AG04450 (cell line): ENCODE measurements around the gene KIF26B. TPM values are rescaled to one million over a fixed set of nuclear protein-coding genes. Genes with fewer than 3 reads are reported as not detected.
A peak's percentile ranks its signal among the peaks of the same experiment; 100 is the strongest.

ENCODE experiments used
- CTCF ChIA-PET: fragments of 300-600, 350-600 bp; formaldehyde crosslinking; extraction: SDS; loops from one replicate; lab custom pipeline; 2022; ENCODE audit warnings: antibody characterized with exemption, inconsistent platforms; lab: Charles Lee
- POLR2A ChIA-PET: fragments of 350-600 bp; formaldehyde crosslinking; extraction: SDS; loops from one replicate; lab custom pipeline; 2021; ENCODE audit warnings: antibody characterized with exemption, inconsistent platforms; lab: Yijun Ruan, JAX
- DNase-seq: peaks from one replicate; pipeline ENCODE4 v3.0.0-alpha.2; 2011; ENCODE audit warnings: low read depth, low spot score
- H3K27ac ChIP-seq: one replicate; pipeline ENCODE4 v1.5.1; 2012; ENCODE audit warnings: low read depth, low read length, control low read depth
- H3K27me3 ChIP-seq: one replicate; pipeline ENCODE4 v1.6.0; 2012; ENCODE audit warnings: low read length; ENCODE audit not compliant: control insufficient read depth, insufficient read depth
- H3K4me3 ChIP-seq: 2 replicates; pipeline ENCODE4 v1.5.1; 2011; ENCODE audit warnings: mild to moderate bottlenecking, low read depth, low read length, control low read depth
- H3K9me3 ChIP-seq: 2 replicates; pipeline ENCODE4 v1.5.1; 2012; ENCODE audit warnings: low read length; ENCODE audit not compliant: control insufficient read depth, insufficient read depth
- polyA plus RNA-seq: library from polyadenylated mRNA; depleted of rRNA; stranded (reverse); fragments of >200 nt; gene quantifications from 2 replicates; pipeline ENCODE4 v1.2.3, GENCODE V29; 2011
- TF ChIP-seq, protein P1 (sequence below): IDR thresholded peaks from 2 replicates; pipeline ENCODE4 v1.5.1; 2011; ENCODE audit warnings: low read depth, low read length, control low read depth, inconsistent platforms

Gene KIF26B
- polyA plus RNA-seq, 1 experiment, result 2.4 TPM

DNA sequence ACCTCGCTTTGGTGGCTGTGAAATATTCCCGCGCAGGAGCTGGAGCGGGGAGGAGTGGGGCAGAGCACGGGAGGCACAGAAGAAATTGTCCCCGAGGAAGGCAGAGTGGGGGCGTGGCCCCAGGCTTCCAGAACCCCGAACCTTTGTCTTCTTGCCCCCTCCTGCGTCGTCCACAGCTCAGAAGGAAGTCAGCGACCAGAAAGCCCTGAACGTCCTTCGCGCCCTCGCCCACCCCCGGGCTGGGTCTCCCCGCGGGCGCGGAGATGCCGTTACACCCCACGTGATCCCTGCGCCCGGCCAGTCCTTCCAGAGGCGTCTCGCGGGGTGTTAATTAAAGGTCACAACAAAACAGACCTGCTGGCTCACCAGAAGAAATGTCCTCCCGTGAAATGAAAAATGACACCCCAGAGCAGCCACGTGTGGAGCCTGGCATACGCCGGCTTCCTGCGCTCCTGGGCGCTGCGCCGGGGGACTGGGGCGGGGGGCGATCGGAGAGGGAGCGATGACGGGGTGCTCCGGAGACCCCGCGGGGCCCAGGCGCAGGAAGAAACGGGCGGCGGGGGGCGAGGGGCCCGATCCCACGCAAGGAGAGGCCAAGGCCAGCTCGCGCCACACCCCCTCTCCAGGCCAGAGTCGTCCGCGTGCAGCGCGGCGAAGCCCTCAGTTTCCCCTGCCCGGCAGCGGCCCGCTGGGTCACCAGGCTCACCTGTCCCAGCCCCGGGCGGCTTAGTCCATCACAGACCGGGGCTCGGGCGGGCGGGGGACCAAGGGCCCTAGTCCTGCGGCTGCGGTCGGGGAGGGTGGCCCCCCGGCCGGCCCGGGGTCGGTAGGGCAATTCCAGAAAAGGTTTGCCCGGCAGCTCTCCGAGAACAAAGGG, 995 bp upstream of the KIF26B start:
- POLR2A ChIA-PET, result interaction anchor here (0.6 to 1.2 kb wide), 4 partner anchors 205 to 1308 kb away, joined by 3 read pairs; no protein-coding TSS in a partner anchor
- no peak for DNase-seq
- TF ChIP-seq, protein P1, sequence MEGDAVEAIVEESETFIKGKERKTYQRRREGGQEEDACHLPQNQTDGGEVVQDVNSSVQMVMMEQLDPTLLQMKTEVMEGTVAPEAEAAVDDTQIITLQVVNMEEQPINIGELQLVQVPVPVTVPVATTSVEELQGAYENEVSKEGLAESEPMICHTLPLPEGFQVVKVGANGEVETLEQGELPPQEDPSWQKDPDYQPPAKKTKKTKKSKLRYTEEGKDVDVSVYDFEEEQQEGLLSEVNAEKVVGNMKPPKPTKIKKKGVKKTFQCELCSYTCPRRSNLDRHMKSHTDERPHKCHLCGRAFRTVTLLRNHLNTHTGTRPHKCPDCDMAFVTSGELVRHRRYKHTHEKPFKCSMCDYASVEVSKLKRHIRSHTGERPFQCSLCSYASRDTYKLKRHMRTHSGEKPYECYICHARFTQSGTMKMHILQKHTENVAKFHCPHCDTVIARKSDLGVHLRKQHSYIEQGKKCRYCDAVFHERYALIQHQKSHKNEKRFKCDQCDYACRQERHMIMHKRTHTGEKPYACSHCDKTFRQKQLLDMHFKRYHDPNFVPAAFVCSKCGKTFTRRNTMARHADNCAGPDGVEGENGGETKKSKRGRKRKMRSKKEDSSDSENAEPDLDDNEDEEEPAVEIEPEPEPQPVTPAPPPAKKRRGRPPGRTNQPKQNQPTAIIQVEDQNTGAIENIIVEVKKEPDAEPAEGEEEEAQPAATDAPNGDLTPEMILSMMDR, result no peak
- Histone ChIP-seq H3K27me3 (peaks cover 3% of the 10 kb centered on the region), H3K4me3 (peak overlapping the region; percentile 80), H3K27ac (no peak overlapping the region), H3K9me3 (peaks cover 6% of the 10 kb centered on the region)
- CTCF ChIA-PET, result interaction anchor here (0.6 to 2.5 kb wide), 34 partner anchors 11 to 1344 kb away, joined by 3 to 29 read pairs (median 4); no protein-coding TSS in a partner anchor

DNA sequence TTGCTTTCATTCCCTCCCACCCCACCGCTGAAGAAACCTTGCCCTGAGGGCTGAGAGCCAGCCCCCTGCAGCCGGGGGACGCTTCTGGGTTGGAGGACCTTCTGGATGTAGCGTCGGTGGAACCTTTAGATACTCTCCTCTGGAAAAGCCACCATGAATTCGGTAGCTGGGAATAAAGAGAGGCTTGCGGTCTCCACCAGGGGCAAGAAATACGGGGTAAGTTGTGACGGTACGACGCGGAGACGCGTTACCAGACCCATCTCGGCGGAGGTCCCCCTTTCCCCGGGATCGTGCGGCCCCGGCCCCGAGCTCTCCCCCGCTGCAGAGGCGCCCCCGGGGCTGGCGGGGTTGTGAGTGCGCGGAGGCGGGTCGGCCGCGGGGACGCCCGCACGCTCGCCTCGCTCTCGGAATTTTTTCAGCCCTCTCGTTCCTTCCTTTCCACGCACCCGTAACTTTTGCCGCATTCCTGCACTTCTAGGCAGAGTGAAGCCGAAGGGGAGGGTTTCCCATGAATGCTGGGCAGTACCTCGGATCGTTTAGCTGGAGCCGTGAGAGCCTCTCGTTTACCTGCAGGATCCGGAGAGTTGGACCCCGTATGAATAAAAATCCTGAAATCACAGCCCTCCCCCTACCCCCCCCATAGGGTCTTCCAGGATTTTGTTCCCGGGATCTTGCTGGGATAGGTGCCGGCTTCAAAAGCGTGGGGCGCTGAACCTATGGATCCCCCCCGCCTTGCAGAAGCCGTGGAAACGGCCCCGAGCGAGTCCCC, 671 bp downstream of the KIF26B start:
- DNase-seq, result no peak
- ChIA-PET POLR2A (interaction anchor here (0.6 to 1.4 kb wide), 2 partner anchors 668 to 849 kb away, joined by 4 to 7 read pairs; no protein-coding TSS in a partner anchor), CTCF (interaction anchor here (0.6 to 3.6 kb wide), 21 partner anchors 11 to 1336 kb away, joined by 3 to 24 read pairs (median 4); no protein-coding TSS in a partner anchor)
- TF ChIP-seq, protein P1, result 0 out of 2 replicates have a peak, but pooled peaks have one; percentile 19
- Histone ChIP-seq H3K4me3 (peak overlapping the region; percentile 80), H3K27ac (peak overlapping the region; percentile 39), H3K9me3 (peaks cover 11% of the 10 kb centered on the region), H3K27me3 (peaks cover 3% of the 10 kb centered on the region)

DNA sequence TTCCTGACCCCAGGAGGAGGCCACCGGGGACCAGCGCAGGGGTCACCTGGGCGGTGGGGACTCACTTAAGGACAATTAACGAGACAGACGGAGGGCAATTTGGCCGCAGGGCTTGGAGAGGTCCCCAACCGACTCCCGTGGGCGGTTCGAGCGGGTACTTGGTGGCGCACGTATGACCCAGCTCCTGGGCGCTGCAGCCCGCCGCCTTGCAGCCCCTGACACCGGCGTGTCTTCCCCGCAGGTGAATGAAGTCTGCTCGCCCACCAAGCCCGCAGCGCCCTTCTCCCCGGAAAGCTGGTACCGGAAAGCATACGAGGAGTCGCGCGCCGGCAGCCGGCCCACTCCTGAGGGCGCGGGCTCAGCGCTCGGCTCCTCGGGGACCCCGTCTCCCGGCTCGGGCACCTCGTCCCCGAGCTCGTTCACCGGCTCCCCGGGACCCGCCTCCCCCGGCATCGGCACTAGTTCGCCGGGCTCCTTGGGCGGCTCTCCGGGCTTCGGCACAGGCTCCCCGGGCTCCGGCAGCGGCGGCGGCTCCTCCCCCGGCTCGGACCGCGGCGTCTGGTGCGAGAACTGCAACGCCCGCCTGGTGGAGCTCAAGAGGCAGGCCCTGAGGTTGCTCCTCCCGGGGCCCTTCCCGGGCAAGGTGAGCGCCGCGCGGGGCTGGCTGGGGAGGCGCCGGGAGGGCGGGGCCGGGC, 1.4 kb downstream of the KIF26B start:
- Histone ChIP-seq H3K9me3 (peaks cover 11% of the 10 kb centered on the region), H3K27me3 (peaks cover 3% of the 10 kb centered on the region), H3K27ac (no peak overlapping the region), H3K4me3 (peak overlapping the region; percentile 80)
- CTCF ChIA-PET, result interaction anchor here (0.6 to 3.6 kb wide), 25 partner anchors 10 to 1335 kb away, joined by 3 to 24 read pairs (median 4); no protein-coding TSS in a partner anchor
- no peak for DNase-seq
- TF ChIP-seq, protein P1, result peak; percentile 68
- POLR2A ChIA-PET, result interaction anchor here (0.6 to 1.4 kb wide), 2 partner anchors 76 to 849 kb away, joined by 3 to 7 read pairs; no protein-coding TSS in a partner anchor

DNA sequence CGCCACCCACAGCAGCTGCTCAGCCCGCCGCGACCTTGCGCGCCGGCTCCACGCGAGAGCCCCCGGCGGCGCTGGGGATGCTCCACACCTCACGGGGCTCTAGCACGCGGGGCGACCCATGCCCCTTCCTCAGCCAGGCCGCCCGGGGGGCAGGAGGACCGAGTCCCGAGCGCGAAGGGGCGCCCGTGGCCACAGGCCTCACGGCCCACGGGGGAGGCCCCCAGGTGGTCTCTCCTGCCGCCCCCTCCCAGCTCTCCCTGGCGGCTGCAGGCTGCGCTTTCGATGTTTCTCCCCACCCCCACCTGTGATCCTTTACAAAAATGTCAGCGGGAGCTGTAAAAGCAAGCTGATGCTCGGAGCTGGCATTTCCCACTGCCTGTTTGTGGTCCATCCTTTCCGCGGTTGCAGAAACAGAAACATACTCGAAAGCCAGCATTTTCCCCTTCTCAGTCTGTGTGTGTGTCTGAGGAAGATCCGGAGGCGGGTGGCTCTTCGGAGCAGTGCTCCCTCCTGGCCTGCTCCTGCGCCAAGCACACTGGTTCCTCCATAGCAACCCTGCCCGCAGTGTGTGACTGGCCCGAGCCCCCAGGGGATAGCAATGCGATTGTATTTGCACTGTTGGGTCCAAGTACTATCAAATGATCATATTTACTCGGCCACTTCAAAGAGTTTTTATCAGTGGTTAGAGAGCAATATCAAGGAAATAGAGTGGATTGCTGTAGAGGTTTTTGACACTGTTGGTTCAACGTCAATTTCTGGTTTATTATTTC, 2.1 kb downstream of the KIF26B start:
- ChIA-PET CTCF (interaction anchor here (0.6 to 3.6 kb wide), 27 partner anchors 10 to 1335 kb away, joined by 3 to 24 read pairs (median 4); no protein-coding TSS in a partner anchor), POLR2A (interaction anchor here (0.6 to 1.4 kb wide), 3 partner anchors 75 to 848 kb away, joined by 3 to 7 read pairs (median 3); no protein-coding TSS in a partner anchor)
- TF ChIP-seq, protein P1, result no peak
- no peak overlapping the region for H3K27ac ChIP-seq
- peaks cover 11% of the 10 kb centered on the region for H3K9me3 ChIP-seq
- H3K27me3 ChIP-seq, result peaks cover 3% of the 10 kb centered on the region
- H3K4me3 ChIP-seq, result peak overlapping the region; percentile 80
- DNase-seq, result no peak
